HG03066 (cell line): ENCODE data around the gene GREB1L.

Experiments used
- ATAC-seq: cut with Tn5 transposase; IDR thresholded peaks from one replicate; pipeline ENCODE4 v1.9.1; 2021; ENCODE audit warnings: low read depth; ENCODE audit not compliant: unreplicated experiment

The GREB1L gene

DNA sequence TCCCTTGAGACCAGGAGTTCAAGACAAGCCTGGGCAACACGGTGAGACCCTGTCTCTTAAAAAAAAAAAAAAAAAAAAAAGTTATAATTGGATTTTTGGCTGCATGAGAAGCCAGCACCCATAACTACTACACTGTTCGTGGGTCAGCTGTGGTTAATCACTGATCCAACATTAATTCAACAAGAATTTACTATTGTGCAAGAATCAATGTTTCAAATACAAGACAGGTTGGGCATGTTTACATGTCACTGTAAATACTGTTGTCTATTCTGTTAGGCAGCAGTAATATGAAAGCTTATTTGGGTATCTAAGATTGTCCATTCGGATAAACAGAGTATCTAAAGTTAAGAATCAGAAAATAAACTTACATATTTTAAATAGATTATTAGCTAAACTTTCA lies 296.2 kb downstream of the GREB1L start:
- ATAC-seq, result no peak

DNA sequence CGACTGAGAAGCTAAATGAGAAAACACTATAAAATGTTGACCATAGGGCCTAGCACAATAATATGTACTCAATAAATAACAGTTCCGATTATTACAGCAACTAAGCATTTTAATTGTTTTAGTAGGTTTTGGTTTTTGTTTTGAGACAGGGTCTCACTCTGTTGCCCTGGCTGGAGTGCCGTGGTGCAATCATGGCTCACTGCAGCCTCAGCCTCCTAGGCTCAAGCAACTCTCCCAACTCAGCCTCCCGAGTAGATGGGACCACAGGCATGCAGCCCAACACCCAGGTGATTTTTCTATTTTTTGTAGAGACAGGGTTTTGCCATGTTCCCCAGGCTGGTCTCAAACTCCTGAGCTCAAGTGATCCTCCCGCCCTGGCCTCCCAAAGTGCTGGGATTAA lies 304.4 kb downstream of the GREB1L start:
- no peak for ATAC-seq

DNA sequence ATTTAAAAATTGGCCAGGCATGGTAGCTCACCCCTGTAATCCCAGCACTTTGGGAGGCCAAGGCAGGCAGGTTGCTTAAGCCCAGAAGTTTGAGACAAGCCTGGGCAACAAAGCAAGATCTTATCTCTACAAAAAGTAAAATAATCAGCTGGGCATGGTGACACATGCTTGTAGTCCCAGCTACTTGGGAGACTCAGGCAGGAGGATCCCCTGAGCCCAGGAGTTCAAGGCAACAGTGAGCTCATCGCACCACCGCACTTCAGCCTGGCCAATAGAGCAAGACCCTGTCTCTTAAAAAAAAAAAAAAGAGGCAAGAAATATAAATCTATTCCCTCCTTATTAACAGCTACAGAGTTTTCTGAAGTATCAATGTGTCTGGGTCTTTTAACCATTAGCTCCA lies 306.6 kb downstream of the GREB1L start:
- no peak for ATAC-seq

DNA sequence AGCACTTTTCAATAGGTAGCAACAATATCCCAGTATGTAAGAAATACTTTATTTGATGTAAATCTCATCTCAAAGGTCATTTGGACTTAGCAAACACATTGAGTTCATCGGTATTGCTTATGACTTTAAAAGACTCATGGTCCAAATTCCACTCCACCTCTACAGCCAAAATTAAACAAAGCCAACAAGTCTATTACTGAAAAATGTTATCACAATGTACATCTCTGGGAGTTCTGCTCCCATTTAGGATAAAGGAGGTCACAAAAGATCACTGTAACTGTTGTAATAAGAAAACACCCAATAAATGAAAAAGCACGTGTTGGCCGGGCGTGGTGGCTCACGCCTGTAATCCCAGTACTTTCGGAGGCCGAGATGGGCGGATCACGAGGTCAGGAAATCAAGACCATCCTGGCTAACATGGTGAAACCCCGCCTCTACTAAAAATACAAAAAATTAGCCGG lies 308.5 kb downstream of the GREB1L start:
- no peak for ATAC-seq

DNA sequence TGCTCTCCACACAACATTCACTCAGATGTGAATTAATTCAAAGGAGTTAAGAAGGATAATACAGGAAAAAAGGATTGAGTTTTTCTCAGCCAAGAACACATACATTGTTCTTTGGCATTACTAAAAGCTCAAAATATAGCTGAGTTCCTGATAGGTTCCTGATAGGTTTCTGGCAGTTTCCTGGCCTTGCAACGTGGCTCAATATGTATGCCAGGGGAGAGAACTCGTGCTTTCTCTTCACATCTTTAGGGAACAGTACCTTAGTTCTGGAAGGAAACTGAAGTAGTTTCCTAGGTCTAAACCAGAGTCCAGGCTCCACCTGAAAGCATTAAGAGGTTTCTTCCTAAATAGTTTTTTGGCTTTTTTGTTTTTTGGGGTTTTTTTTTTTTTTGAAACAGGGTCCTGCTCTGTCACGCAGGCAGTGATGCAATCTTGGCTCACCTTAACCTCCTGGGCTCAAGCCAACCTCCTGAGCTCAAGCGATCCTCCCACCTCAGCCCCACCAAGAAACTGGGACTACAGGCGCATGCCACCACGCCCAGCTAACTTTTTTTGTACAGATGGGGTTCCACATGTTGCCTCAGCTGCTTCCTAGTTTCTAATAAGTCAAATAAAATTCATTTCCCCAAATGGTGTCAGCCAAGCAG lies 315.7 kb downstream of the GREB1L start:
- ATAC-seq, result no peak

DNA sequence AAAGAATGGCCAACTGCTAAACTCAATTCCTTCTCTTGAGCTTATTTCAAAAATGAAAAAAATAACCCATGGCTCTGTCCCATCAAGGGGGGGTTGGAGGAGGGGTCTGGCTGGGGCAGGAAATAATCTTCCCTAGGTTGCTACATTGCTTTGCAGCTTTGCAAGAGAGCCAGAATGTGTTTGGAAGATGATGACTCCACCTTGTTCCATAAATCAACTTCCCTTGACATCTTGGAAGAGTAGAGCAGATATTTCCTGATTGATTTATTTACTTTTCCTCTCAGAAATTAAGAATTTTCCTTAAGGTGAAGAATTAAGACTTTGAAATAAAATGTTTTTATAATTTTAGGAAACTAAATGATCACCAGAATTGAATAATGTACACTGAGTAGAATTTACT lies 317.2 kb downstream of the GREB1L start:
- ATAC-seq, result no peak

DNA sequence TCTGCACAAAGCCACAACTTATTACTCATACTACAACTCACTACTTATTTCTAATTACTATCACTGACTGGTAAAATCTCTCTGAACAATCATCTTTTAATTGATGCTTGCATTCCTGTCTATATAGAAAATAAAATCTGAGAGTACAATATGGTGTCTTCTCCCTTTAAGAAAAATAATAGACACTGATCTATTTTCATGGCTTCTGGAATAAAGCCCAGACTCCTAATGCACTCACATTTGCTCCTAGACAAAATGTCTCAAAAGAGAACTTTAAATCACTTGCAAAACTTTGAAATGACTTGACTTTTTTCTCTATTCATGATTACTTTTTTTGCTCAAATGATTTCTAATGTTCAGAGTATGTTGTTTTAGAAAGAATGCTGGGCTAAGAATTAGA lies 329.7 kb downstream of the GREB1L start:
- ATAC-seq, result no peak
